ENCODE results near the gene NT5C1B.

NT5C1B gene

DNA sequence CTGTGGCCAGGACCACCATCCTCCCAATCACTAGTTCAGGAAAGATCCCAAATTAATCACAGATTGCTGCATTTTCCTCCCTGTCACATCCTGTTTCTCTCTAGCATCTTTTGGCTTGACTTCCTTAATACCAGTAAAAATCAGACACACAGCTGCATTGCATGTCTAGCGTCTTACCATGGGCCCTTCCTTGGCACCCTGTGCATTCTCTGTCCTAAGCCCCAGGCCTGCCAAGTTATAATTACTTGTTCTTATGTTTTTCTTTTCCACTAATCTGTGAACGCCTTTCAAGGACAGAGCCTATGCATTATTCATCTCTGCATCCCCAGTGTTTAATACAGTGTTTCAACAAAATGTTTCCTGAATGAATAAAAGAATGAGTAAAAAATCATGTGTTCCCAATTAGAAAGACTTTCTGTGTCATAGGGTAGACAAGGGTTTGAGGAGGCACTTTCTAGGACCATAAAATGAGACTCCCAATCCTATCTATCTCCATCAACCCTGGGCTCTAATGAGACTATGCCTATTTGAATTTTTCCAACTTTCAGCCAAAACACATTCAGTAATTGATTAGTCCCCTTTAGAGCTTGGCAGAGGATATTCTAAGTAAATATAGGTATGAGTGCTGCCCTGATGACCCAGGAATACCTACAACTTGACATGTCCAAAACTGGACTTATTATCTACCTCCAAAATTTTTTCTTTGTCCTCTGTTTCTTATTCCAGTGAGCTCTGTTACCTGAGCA is 10.3 kb upstream of the NT5C1B start:
- H3K9me3 ChIP-seq (ENCODE audit: low read length), result no peaks in the 10 kb centered on the region
- H3K4me2 ChIP-seq (ENCODE audit: low read length), result no peak overlapping the region
- no peak overlapping the region for H3K27ac ChIP-seq (ENCODE audit: low read depth, low read length, poor library complexity, severe bottlenecking)
- TF ChIP-seq EZH2 (IDR thresholded peaks at IDR 0.05; ENCODE audit: borderline replicate concordance, low read length) (no peak), CTCF (IDR thresholded peaks at IDR 0.05; ENCODE audit: low read length) (no peak)
- no peak overlapping the region for H3K9ac ChIP-seq (ENCODE audit: low read length)
- H3K9me2 ChIP-seq (ENCODE audit: low read depth, low read length), result no peaks in the 10 kb centered on the region
- H3F3A ChIP-seq (ENCODE audit: insufficient read depth, low read length), result no peaks in the 10 kb centered on the region
- no peaks in the 10 kb centered on the region for H3K36me3 ChIP-seq (ENCODE audit: insufficient read depth, low read length)
- no peaks in the 10 kb centered on the region for H3K27me3 ChIP-seq (ENCODE audit: insufficient read depth, low read length)
- H3K4me3 ChIP-seq (ENCODE audit: low read depth, low read length, poor library complexity, severe bottlenecking), result no peak overlapping the region
- H3K4me1 ChIP-seq (ENCODE audit: insufficient read depth, low read length, severe bottlenecking), result no peaks in the 10 kb centered on the region
- H4K20me1 ChIP-seq (ENCODE audit: insufficient read depth, low read length), result no peaks in the 10 kb centered on the region
- no peaks in the 10 kb centered on the region for H3K79me2 ChIP-seq (ENCODE audit: insufficient read depth, low read length)
- no peak overlapping the region for H2AFZ ChIP-seq (ENCODE audit: low read length)

DNA sequence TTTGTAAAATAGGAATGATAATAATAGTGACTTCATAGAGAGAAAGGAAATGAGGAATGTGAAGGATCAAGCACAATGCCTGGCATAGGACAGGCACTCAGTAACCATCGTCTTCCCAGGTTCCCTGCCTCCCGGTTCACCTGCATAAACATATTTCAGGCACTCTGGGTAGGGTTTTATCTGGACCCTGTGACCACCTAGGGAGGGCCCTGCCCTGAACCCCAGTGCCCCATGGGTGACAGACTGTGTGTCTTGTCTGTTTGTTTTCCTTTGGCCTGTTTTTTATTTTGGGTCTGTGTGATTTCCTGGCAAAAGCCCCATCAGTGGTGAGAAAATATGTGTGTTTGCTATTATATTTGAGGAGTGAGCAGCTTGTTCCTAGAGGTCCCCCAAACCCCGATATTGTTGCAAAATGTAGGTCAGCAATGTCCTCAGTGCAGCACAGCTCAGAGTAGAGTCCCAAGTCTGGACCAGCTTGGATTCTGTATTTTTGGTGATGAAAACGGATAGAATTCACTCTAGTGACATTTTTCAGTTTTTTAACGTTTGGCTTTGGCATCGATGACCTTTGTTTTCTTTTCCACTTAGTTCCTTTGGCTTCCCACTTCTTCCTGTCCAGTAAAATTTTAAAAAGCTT is 9.6 kb upstream of the NT5C1B start:
- no peaks in the 10 kb centered on the region for H3K9me2 ChIP-seq (ENCODE audit: low read depth, low read length)
- no peak overlapping the region for H3K4me3 ChIP-seq (ENCODE audit: low read depth, low read length, poor library complexity, severe bottlenecking)
- no peaks in the 10 kb centered on the region for H3K27me3 ChIP-seq (ENCODE audit: insufficient read depth, low read length)
- H3K4me1 ChIP-seq (ENCODE audit: insufficient read depth, low read length, severe bottlenecking), result no peaks in the 10 kb centered on the region
- no peak for TF ChIP-seq CTCF (IDR thresholded peaks at IDR 0.05; ENCODE audit: low read length)
- no peak for TF ChIP-seq EZH2 (IDR thresholded peaks at IDR 0.05; ENCODE audit: borderline replicate concordance, low read length)
- H3F3A ChIP-seq (ENCODE audit: insufficient read depth, low read length), result no peaks in the 10 kb centered on the region
- no peaks in the 10 kb centered on the region for H3K36me3 ChIP-seq (ENCODE audit: insufficient read depth, low read length)
- H2AFZ ChIP-seq (ENCODE audit: low read length), result no peak overlapping the region
- H3K9ac ChIP-seq (ENCODE audit: low read length), result no peak overlapping the region
- H4K20me1 ChIP-seq (ENCODE audit: insufficient read depth, low read length), result no peaks in the 10 kb centered on the region
- no peak overlapping the region for H3K4me2 ChIP-seq (ENCODE audit: low read length)
- H3K9me3 ChIP-seq (ENCODE audit: low read length), result no peaks in the 10 kb centered on the region
- no peaks in the 10 kb centered on the region for H3K79me2 ChIP-seq (ENCODE audit: insufficient read depth, low read length)
- H3K27ac ChIP-seq (ENCODE audit: low read depth, low read length, poor library complexity, severe bottlenecking), result no peak overlapping the region

DNA sequence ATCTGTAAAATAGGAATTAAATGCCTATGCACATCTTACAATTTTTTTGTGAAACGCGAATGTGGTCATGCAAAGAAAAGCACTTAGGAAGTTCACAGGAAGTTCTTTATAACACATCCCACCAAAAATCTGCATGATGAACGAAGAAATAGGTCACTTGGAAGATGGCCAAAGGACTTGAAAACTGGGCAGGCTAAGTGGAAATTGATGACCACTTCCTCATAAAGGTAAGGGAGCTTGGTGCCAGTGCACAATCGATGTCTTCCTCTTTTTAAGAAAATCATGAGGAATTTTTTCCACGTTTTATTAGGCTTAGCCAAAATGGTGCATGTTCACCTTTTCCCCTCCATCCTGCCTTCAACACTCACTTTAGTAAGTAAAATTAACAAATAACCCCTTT is 8.2 kb upstream of the NT5C1B start:
- Histone ChIP-seq H3K36me3 (ENCODE audit: insufficient read depth, low read length) (no peaks in the 10 kb centered on the region), H3K27me3 (ENCODE audit: insufficient read depth, low read length) (no peaks in the 10 kb centered on the region), H3K9ac (ENCODE audit: low read length) (no peak overlapping the region), H3K4me1 (ENCODE audit: insufficient read depth, low read length, severe bottlenecking) (no peaks in the 10 kb centered on the region), H3K4me3 (ENCODE audit: low read depth, low read length, poor library complexity, severe bottlenecking) (no peak overlapping the region), H3K9me3 (ENCODE audit: low read length) (no peaks in the 10 kb centered on the region), H4K20me1 (ENCODE audit: insufficient read depth, low read length) (no peaks in the 10 kb centered on the region), H2AFZ (ENCODE audit: low read length) (no peak overlapping the region), H3K4me2 (ENCODE audit: low read length) (no peak overlapping the region), H3F3A (ENCODE audit: insufficient read depth, low read length) (no peaks in the 10 kb centered on the region), H3K9me2 (ENCODE audit: low read depth, low read length) (no peaks in the 10 kb centered on the region), H3K27ac (ENCODE audit: low read depth, low read length, poor library complexity, severe bottlenecking) (no peak overlapping the region), H3K79me2 (ENCODE audit: insufficient read depth, low read length) (no peaks in the 10 kb centered on the region)
- TF ChIP-seq CTCF (IDR thresholded peaks at IDR 0.05; ENCODE audit: low read length) (no peak), EZH2 (IDR thresholded peaks at IDR 0.05; ENCODE audit: borderline replicate concordance, low read length) (no peak)
